MM.1S (cell line): ENCODE measurements around the gene CLDN25.

Experiments used
- DNase-seq: peaks from one replicate; pipeline ENCODE4 v3.0.0-alpha.2; 2015
- H2AFZ ChIP-seq: fragments of 300-600 bp; sonication (generic); 2 replicates; pipeline ENCODE4 v1.6.0; 2016; ENCODE audit warnings: antibody characterized with exemption, low read length
- H3F3A ChIP-seq: fragments of 300-600 bp; sonication (generic); 2 replicates; pipeline ENCODE4 v1.6.1; 2016; ENCODE audit warnings: mild to moderate bottlenecking, antibody characterized with exemption, low read length, moderate library complexity, mixed read lengths; ENCODE audit not compliant: insufficient read depth
- H3K27ac ChIP-seq: fragments of 300-600 bp; sonication (generic); 2 replicates; pipeline ENCODE4 v1.5.1; 2016; ENCODE audit warnings: mild to moderate bottlenecking, low read length
- H3K27me3 ChIP-seq: fragments of 300-600 bp; sonication (generic); replicated peaks from 2 replicates; pipeline ENCODE4 v1.6.0; 2016; ENCODE audit warnings: low read length; ENCODE audit not compliant: insufficient read depth
- H3K36me3 ChIP-seq: fragments of 300-600 bp; sonication (generic); replicated peaks from 2 replicates; pipeline ENCODE4 v1.6.1; 2016; ENCODE audit warnings: mild to moderate bottlenecking, low read length, mixed read lengths; ENCODE audit not compliant: insufficient read depth
- H3K4me1 ChIP-seq: fragments of 300-600 bp; sonication (generic); 2 replicates; pipeline ENCODE4 v1.6.1; 2016; ENCODE audit warnings: low read length, mixed read lengths
- H3K4me2 ChIP-seq: fragments of 300-600 bp; sonication (generic); 2 replicates; pipeline ENCODE4 v1.6.0; 2016; ENCODE audit warnings: low read depth, low read length
- H3K4me3 ChIP-seq: fragments of 300-600 bp; sonication (generic); 2 replicates; pipeline ENCODE4 v1.5.1; 2016; ENCODE audit warnings: low read length, mixed read lengths
- H3K79me2 ChIP-seq: fragments of 300-600 bp; sonication (generic); 2 replicates; pipeline ENCODE4 v1.6.1; 2016; ENCODE audit warnings: mixed run types, low read length, mixed read lengths
- H3K9ac ChIP-seq: fragments of 300-600 bp; sonication (generic); 2 replicates; pipeline ENCODE4 v1.6.1; 2016; ENCODE audit warnings: low read length, mixed read lengths
- H3K9me2 ChIP-seq: fragments of 300-600 bp; sonication (generic); replicated peaks from 2 replicates; pipeline ENCODE4 v1.6.1; 2016; ENCODE audit warnings: mild to moderate bottlenecking, low read length, mixed read lengths; ENCODE audit not compliant: insufficient read depth
- H3K9me3 ChIP-seq: fragments of 300-600 bp; sonication (generic); replicated peaks from 2 replicates; pipeline ENCODE4 v1.6.1; 2016; ENCODE audit warnings: mild to moderate bottlenecking, low read length, mixed read lengths; ENCODE audit not compliant: insufficient read depth
- H4K20me1 ChIP-seq: fragments of 300-600 bp; sonication (generic); 2 replicates; pipeline ENCODE4 v1.6.1; 2016; ENCODE audit warnings: mild to moderate bottlenecking, low read length, moderate library complexity, mixed read lengths; ENCODE audit not compliant: insufficient read depth
- CTCF ChIP-seq: fragments of 300-600 bp; sonication (generic); IDR thresholded peaks from 2 replicates; pipeline ENCODE4 v1.5.1; 2016; ENCODE audit warnings: antibody characterized with exemption, low read length, mixed read lengths
- EZH2 ChIP-seq: fragments of 300-600 bp; sonication (generic); optimal IDR thresholded peaks from 2 replicates; pipeline ENCODE3; 2017; ENCODE audit warnings: low read depth, mild to moderate bottlenecking, antibody characterized with exemption, low read length, mixed read lengths
- EZH2phosphoT487 ChIP-seq: fragments of 300-600 bp; sonication (generic); IDR thresholded peaks from 2 replicates; pipeline ENCODE4 v1.6.1; 2018; ENCODE audit warnings: antibody characterized with exemption, low read length

The CLDN25 gene

DNA sequence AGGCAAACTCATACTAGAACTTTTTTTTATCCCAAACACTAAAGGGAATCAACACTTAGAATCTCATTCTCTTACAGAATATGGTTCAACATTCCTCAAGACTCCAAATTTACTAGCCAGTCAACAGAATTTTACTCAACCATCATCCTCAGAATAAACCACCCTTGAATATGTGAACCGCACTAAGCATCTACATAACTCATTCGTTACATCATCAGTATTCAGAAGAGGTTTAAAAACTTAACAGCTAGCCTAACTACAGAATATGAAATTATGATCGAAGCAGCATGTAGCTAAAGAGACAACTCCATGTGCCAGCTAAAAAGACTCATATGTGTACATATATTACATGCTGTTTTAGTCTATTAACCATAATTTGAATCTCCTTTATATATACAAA lies 47.9 kb downstream of the CLDN25 start:
- no peak overlapping the region for H3K27ac ChIP-seq
- no peak overlapping the region for H3K4me2 ChIP-seq
- peaks cover 4% of the 10 kb centered on the region; the same call in 1 of the 2 replicates for H3K79me2 ChIP-seq
- no peaks in the 10 kb centered on the region; the same call in 1 of the 2 replicates for H3F3A ChIP-seq
- H3K36me3 ChIP-seq: peaks cover 5% of the 10 kb centered on the region
- no peak overlapping the region for H3K4me3 ChIP-seq
- no peak overlapping the region for H2AFZ ChIP-seq
- DNase-seq: no peak
- H3K9ac ChIP-seq: no peak overlapping the region
- H4K20me1 ChIP-seq: no peaks in the 10 kb centered on the region
- H3K4me1 ChIP-seq: 0 out of 2 replicates have a peak, but pooled peaks cover 3% of the 10 kb centered on the region
- H3K9me2 ChIP-seq: no peaks in the 10 kb centered on the region
- TF ChIP-seq CTCF (no peak), EZH2 (no peak), EZH2phosphoT487 (no peak)
- H3K9me3 ChIP-seq: no peaks in the 10 kb centered on the region
- H3K27me3 ChIP-seq: no peaks in the 10 kb centered on the region

DNA sequence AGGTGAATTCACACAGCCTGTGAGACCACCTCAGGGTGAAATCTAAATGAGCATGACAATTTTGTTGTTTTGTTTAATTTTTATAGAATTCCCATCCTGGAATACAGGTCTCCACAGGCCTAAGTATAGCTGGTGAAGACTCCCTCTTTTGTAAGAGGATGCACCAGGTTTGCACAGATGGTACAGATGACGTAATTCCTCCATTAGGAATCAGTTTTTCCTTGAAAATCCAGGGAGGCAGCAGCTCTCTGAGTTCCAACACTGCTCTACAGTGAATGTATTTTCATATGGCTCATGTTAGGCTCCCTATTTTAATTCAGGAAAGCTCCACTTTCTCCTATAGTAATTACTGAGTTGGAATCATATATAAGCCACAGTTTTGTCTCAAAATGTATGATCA lies 48.6 kb downstream of the CLDN25 start:
- no peak overlapping the region for H2AFZ ChIP-seq
- H3K4me1 ChIP-seq: 0 out of 2 replicates have a peak, but pooled peaks cover 3% of the 10 kb centered on the region
- peaks cover 5% of the 10 kb centered on the region for H3K36me3 ChIP-seq
- H3K79me2 ChIP-seq: peaks cover 4% of the 10 kb centered on the region; the same call in 1 of the 2 replicates
- no peaks in the 10 kb centered on the region for H4K20me1 ChIP-seq
- no peak overlapping the region for H3K4me3 ChIP-seq
- no peak overlapping the region for H3K4me2 ChIP-seq
- no peak for DNase-seq
- no peaks in the 10 kb centered on the region for H3K9me3 ChIP-seq
- no peaks in the 10 kb centered on the region for H3K9me2 ChIP-seq
- no peaks in the 10 kb centered on the region; the same call in 1 of the 2 replicates for H3F3A ChIP-seq
- H3K27me3 ChIP-seq: no peaks in the 10 kb centered on the region
- H3K9ac ChIP-seq: no peak overlapping the region
- TF ChIP-seq CTCF: no peak
- no peak for TF ChIP-seq EZH2
- no peak for TF ChIP-seq EZH2phosphoT487
- H3K27ac ChIP-seq: no peak overlapping the region

GRCh38 chr11:113829751-113830150 lies 50.2 kb downstream of the CLDN25 start:
- no peak for DNase-seq
- Histone ChIP-seq H3K9ac (no peak overlapping the region), H3K4me2 (no peak overlapping the region), H3K79me2 (peaks cover 4% of the 10 kb centered on the region; the same call in 1 of the 2 replicates), H3F3A (no peaks in the 10 kb centered on the region; the same call in 1 of the 2 replicates), H3K4me1 (0 out of 2 replicates have a peak, but pooled peaks cover 3% of the 10 kb centered on the region), H3K4me3 (no peak overlapping the region), H3K9me2 (no peaks in the 10 kb centered on the region), H4K20me1 (no peaks in the 10 kb centered on the region), H3K9me3 (no peaks in the 10 kb centered on the region), H2AFZ (no peak overlapping the region), H3K27me3 (no peaks in the 10 kb centered on the region), H3K27ac (no peak overlapping the region), H3K36me3 (peaks cover 5% of the 10 kb centered on the region)
- no peak for TF ChIP-seq EZH2phosphoT487
- TF ChIP-seq CTCF: no peak
- no peak for TF ChIP-seq EZH2
